Measurements from ENCODE around the gene CTNNA3. TPM values are rescaled to one million over a fixed set of nuclear protein-coding genes. Genes with fewer than 3 reads are reported as not detected.

CTNNA3 gene
- total and polyA plus RNA-seq, 2 of the 4 experiments (the other 2 are of a cell fraction): 0.19 to 0.90 TPM

DNA sequence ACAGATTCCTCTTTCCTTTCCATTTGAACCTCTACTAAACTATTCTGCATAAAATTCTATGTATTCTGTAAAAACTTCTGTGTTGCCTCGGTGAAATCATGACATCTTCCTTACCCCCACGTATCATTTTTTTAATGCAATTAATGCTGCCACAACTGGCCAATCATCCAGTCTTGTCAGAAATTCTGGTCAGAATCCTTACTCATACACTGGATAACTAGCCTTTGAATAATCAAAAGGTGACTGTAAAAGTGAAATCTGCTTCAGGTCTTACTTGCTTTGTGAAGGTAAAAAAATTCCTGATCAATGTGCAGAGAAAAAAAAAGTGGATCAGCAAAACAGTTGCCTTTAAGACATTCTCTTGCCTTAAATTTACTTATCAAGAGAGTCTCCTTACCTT is 859.2 kb downstream of the CTNNA3 start:
- H3K9ac ChIP-seq (ENCODE audit: low read depth, low read length): no peak overlapping the region
- ATAC-seq (ENCODE audit: low read depth) (no peak), DNase-seq (no peak)
- H3K4me1 ChIP-seq (ENCODE audit: control insufficient read depth, insufficient read depth, low read length): no peaks in the 10 kb centered on the region; the same call in 1 of the 2 replicates
- H2BK15ac ChIP-seq (ENCODE audit: low read depth, low read length): no peak overlapping the region
- H2AK5ac ChIP-seq (ENCODE audit: low read depth, low read length): no peak overlapping the region
- H3K27me3 ChIP-seq (ENCODE audit: control insufficient read depth, insufficient read depth, low read length): no peaks in the 10 kb centered on the region
- H3K27ac ChIP-seq (ENCODE audit: insufficient read depth, low read length): no peak overlapping the region
- dilution Hi-C loops (cut with HindIII; ENCODE audit: low sequenced_read_pairs, unreplicated experiment): no loop called here
- no CpG with 5 or more reads among the region's 2 CpGs for WGBS, 2 experiments (ENCODE audit: extremely low coverage in 2 of 2, insufficient read length in 1 of 2)
- in situ Hi-C loops (cut with MboI; ENCODE audit: low sequenced_read_pairs): no loop called here
- no TSS peak for BruUV-seq (replicated peaks)
- no peak overlapping the region for H3K4me3 ChIP-seq (ENCODE audit: insufficient read depth, low read depth, low read length)
- no peak overlapping the region for H2AFZ ChIP-seq (replicated peaks; ENCODE audit: low read length, poor library complexity)
- CTCF ChIA-PET: interaction anchor here (1.1 to 1.3 kb wide), 2 partner anchors 16 to 45 kb away, joined by 3 to 4 read pairs; no protein-coding TSS in a partner anchor
- no peaks in the 10 kb centered on the region for H3K79me1 ChIP-seq (ENCODE audit: low read depth in 1 of 2, low read length in 2 of 2)
- no peak overlapping the region for H2BK5ac ChIP-seq (ENCODE audit: low read depth, low read length, poor library complexity, severe bottlenecking)
- H3K14ac ChIP-seq (replicated peaks; ENCODE audit: low read depth, low read length): no peak overlapping the region
- H4K8ac ChIP-seq (ENCODE audit: low read depth in 2 of 2, low read length in 2 of 2): no peak overlapping the region
- H3K18ac ChIP-seq (ENCODE audit: low read depth, low read length): no peak overlapping the region
- no peak overlapping the region for H2BK120ac ChIP-seq (ENCODE audit: low read depth, low read length)
- intact Hi-C loops (cut with micrococcal nuclease): loop anchor here (5.0 kb wide), 1 partner anchor 54 kb away; no protein-coding TSS in a partner anchor
- no peak overlapping the region for H4K91ac ChIP-seq (ENCODE audit: insufficient read depth, low read depth, low read length)
- H3K4me2 ChIP-seq (ENCODE audit: low read depth, low read length): no peak overlapping the region
- POLR2A ChIA-PET (ENCODE audit: unreplicated experiment): no interaction called here
- H3K4ac ChIP-seq (ENCODE audit: low read depth, low read length): no peak overlapping the region
- TF ChIP-seq MXI1 (IDR thresholded peaks at IDR 0.05; ENCODE audit: borderline replicate concordance, low read depth, low read length): no peak
- TF ChIP-seq MAZ (IDR thresholded peaks at IDR 0.05; ENCODE audit: borderline replicate concordance, low read depth, low read length): no peak
- TF ChIP-seq CHD1 (IDR thresholded peaks at IDR 0.05; ENCODE audit: low read depth, low read length): no peak
- no peak for TF ChIP-seq MAFK (IDR thresholded peaks at IDR 0.05; ENCODE audit: low read depth, low read length)
- TF ChIP-seq BHLHE40 (IDR thresholded peaks at IDR 0.05; ENCODE audit: low read depth, low read length): no peak
- TF ChIP-seq CEBPB (IDR thresholded peaks at IDR 0.05; ENCODE audit: low read depth, low read length): no peak
- TF ChIP-seq, protein P1, sequence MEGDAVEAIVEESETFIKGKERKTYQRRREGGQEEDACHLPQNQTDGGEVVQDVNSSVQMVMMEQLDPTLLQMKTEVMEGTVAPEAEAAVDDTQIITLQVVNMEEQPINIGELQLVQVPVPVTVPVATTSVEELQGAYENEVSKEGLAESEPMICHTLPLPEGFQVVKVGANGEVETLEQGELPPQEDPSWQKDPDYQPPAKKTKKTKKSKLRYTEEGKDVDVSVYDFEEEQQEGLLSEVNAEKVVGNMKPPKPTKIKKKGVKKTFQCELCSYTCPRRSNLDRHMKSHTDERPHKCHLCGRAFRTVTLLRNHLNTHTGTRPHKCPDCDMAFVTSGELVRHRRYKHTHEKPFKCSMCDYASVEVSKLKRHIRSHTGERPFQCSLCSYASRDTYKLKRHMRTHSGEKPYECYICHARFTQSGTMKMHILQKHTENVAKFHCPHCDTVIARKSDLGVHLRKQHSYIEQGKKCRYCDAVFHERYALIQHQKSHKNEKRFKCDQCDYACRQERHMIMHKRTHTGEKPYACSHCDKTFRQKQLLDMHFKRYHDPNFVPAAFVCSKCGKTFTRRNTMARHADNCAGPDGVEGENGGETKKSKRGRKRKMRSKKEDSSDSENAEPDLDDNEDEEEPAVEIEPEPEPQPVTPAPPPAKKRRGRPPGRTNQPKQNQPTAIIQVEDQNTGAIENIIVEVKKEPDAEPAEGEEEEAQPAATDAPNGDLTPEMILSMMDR (conservative IDR thresholded peaks at IDR 0.05; ENCODE audit: low read depth, low read length): no peak
- TF ChIP-seq RCOR1 (IDR thresholded peaks at IDR 0.05; ENCODE audit: insufficient replicate concordance, low read length): no peak
- no peak for TF ChIP-seq POLR2A (IDR thresholded peaks at IDR 0.05; ENCODE audit: low read depth, low read length)
- TF ChIP-seq RAD21 (IDR thresholded peaks at IDR 0.05; ENCODE audit: low read length): no peak
- no peak for TF ChIP-seq SMC3 (IDR thresholded peaks at IDR 0.05; ENCODE audit: low read depth, low read length)
- no peak for TF ChIP-seq FOS (IDR thresholded peaks at IDR 0.05; ENCODE audit: low read depth, low read length)
- TF ChIP-seq, protein P2, sequence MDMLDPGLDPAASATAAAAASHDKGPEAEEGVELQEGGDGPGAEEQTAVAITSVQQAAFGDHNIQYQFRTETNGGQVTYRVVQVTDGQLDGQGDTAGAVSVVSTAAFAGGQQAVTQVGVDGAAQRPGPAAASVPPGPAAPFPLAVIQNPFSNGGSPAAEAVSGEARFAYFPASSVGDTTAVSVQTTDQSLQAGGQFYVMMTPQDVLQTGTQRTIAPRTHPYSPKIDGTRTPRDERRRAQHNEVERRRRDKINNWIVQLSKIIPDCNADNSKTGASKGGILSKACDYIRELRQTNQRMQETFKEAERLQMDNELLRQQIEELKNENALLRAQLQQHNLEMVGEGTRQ (IDR thresholded peaks at IDR 0.05; ENCODE audit: low read depth, low read length): no peak
- no peak for TF ChIP-seq NFE2L2 (IDR thresholded peaks at IDR 0.05; ENCODE audit: low read depth, low read length)
- TF ChIP-seq, protein P3, sequence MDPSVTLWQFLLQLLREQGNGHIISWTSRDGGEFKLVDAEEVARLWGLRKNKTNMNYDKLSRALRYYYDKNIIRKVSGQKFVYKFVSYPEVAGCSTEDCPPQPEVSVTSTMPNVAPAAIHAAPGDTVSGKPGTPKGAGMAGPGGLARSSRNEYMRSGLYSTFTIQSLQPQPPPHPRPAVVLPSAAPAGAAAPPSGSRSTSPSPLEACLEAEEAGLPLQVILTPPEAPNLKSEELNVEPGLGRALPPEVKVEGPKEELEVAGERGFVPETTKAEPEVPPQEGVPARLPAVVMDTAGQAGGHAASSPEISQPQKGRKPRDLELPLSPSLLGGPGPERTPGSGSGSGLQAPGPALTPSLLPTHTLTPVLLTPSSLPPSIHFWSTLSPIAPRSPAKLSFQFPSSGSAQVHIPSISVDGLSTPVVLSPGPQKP (IDR thresholded peaks at IDR 0.05; ENCODE audit: borderline replicate concordance, low read depth, low read length): no peak
- TF ChIP-seq RFX5 (IDR thresholded peaks at IDR 0.05; ENCODE audit: low read depth, low read length): no peak
- H3K9me3 ChIP-seq (ENCODE audit: control insufficient read depth, insufficient read depth, low read length): no peaks in the 10 kb centered on the region
- no peak overlapping the region for H2AK9ac ChIP-seq (replicated peaks; ENCODE audit: low read depth, low read length, poor library complexity)
- no peak overlapping the region for H2BK20ac ChIP-seq (ENCODE audit: low read depth, low read length)
- no peak overlapping the region for H4K5ac ChIP-seq (ENCODE audit: low read depth, low read length)
- no peak overlapping the region for H3K23ac ChIP-seq (ENCODE audit: low read depth, low read length)
- H3K56ac ChIP-seq (ENCODE audit: extremely low read depth, insufficient read depth, low read length): no peak overlapping the region
- no peaks in the 10 kb centered on the region for H4K20me1 ChIP-seq (ENCODE audit: insufficient read depth, low read length)
- no peaks in the 10 kb centered on the region for H3K36me3 ChIP-seq (ENCODE audit: control insufficient read depth, insufficient read depth, low read length)
- no peaks in the 10 kb centered on the region for H3K9me1 ChIP-seq (ENCODE audit: insufficient read depth, low read length)
